HL-60 (cell line): ENCODE measurements around the gene RFC4.
"Not testable (repeated sequence)": the region's sequence is repeated elsewhere in the genome, so short reads cannot be mapped to it uniquely, and the experiment has no call there.

Experiments used
- DNase-seq, 2 experiments: peaks; one replicate each; pipeline ENCODE4 v3.0.0-alpha.2; 2010 to 2020; ENCODE audit warnings: low read depth in 1 of 2, low spot score in 1 of 2
- H3K27ac ChIP-seq: fragments of 250-450 bp; sonication (Bioruptor Pico); replicated peaks from 2 replicates; pipeline ENCODE4 v1.5.1; 2020; ENCODE audit warnings: mild to moderate bottlenecking, moderate library complexity
- H3K27me3 ChIP-seq: fragments of 250-450 bp; sonication (Bioruptor Pico); 2 replicates; pipeline ENCODE4 v1.5.1; 2021; ENCODE audit warnings: mild to moderate bottlenecking, moderate library complexity; ENCODE audit not compliant: insufficient read depth, poor library complexity, severe bottlenecking
- H3K4me3 ChIP-seq: replicated peaks from 2 replicates; pipeline ENCODE4 v1.5.1; 2011; ENCODE audit warnings: mild to moderate bottlenecking, control low read depth, low read length; ENCODE audit not compliant: insufficient read depth
- GABPA ChIP-seq: IDR thresholded peaks from 2 replicates; pipeline ENCODE4 v1.6.1; 2012; ENCODE audit warnings: low read depth
- POLR2AphosphoS5 ChIP-seq: IDR thresholded peaks from 2 replicates; pipeline ENCODE4 v1.6.1; 2012; ENCODE audit warnings: low read depth
- REST ChIP-seq: IDR thresholded peaks from 2 replicates; pipeline ENCODE4 v1.6.1; 2012; ENCODE audit warnings: low read depth; ENCODE audit not compliant: insufficient replicate concordance
- SPI1 ChIP-seq: IDR thresholded peaks from 2 replicates; pipeline ENCODE4 v1.6.1; 2012; ENCODE audit warnings: low read depth, mild to moderate bottlenecking, borderline replicate concordance
- TF ChIP-seq, protein P1 (sequence below): IDR thresholded peaks from one replicate; pipeline ENCODE4 v1.5.1; 2011; ENCODE audit warnings: low read length, control low read depth, inconsistent platforms; ENCODE audit not compliant: insufficient read depth

RFC4 gene

GRCh38 chr3:186815435-186815834, 9.2 kb upstream of the RFC4 start:
- Histone ChIP-seq H3K27me3 (no peaks in the 10 kb centered on the region), H3K4me3 (no peak overlapping the region), H3K27ac (no peak overlapping the region)
- TF ChIP-seq SPI1, result 0 out of 2 replicates have a peak, but pooled peaks have one; percentile 9
- 0 out of 2 replicates have a peak, but pooled peaks have one; percentile 44 for TF ChIP-seq GABPA
- TF ChIP-seq, protein P1, sequence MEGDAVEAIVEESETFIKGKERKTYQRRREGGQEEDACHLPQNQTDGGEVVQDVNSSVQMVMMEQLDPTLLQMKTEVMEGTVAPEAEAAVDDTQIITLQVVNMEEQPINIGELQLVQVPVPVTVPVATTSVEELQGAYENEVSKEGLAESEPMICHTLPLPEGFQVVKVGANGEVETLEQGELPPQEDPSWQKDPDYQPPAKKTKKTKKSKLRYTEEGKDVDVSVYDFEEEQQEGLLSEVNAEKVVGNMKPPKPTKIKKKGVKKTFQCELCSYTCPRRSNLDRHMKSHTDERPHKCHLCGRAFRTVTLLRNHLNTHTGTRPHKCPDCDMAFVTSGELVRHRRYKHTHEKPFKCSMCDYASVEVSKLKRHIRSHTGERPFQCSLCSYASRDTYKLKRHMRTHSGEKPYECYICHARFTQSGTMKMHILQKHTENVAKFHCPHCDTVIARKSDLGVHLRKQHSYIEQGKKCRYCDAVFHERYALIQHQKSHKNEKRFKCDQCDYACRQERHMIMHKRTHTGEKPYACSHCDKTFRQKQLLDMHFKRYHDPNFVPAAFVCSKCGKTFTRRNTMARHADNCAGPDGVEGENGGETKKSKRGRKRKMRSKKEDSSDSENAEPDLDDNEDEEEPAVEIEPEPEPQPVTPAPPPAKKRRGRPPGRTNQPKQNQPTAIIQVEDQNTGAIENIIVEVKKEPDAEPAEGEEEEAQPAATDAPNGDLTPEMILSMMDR, result no peak
- peak in 1 of 2 experiments; percentile 71 for DNase-seq

GRCh38 chr3:186814100-186814499, 7.8 kb upstream of the RFC4 start:
- Histone ChIP-seq H3K27me3 (no peaks in the 10 kb centered on the region), H3K4me3 (no peak overlapping the region), H3K27ac (no peak overlapping the region)
- TF ChIP-seq, protein P1, result no peak
- TF ChIP-seq POLR2AphosphoS5, result no peak
- TF ChIP-seq REST, result no peak
- TF ChIP-seq GABPA, result no peak
- no peak for TF ChIP-seq SPI1
- DNase-seq, result no peak

GRCh38 chr3:186811313-186811712, 5.0 kb upstream of the RFC4 start:
- not testable (repeated sequence) for H3K4me3 ChIP-seq, DNase-seq, H3K27ac ChIP-seq, H3K27me3 ChIP-seq

GRCh38 chr3:186810336-186810996, 4.2 kb upstream of the RFC4 start:
- no peak overlapping the region for H3K27ac ChIP-seq
- TF ChIP-seq, protein P1, result no peak
- TF ChIP-seq SPI1 (no peak), REST (no peak), GABPA (no peak)
- no peak overlapping the region for H3K4me3 ChIP-seq
- DNase-seq, result no peak
- H3K27me3 ChIP-seq, result no peaks in the 10 kb centered on the region
